Vagina (tissue), 2 donors: ENCODE results near the gene ERC2. TPM values are rescaled to one million over a fixed set of nuclear protein-coding genes. Genes with fewer than 3 reads are reported as not detected.

Experiments
- DNase-seq, 2 donors: peaks; one replicate each; pipeline ENCODE4 v3.0.0-alpha.2; 2017; ENCODE audit errors: extremely low spot score in 2 of 2
- H3K27ac ChIP-seq: fragments of 200-600 bp; sonication (generic); one replicate; pipeline ENCODE4 v1.5.1; 2019
- H3K27me3 ChIP-seq: fragments of 200-600 bp; sonication (generic); one replicate; pipeline ENCODE4 v1.5.1; 2019
- H3K36me3 ChIP-seq, 2 donors: fragments of 200-600 bp; sonication (generic); one replicate each; pipeline ENCODE4 v1.5.1; 2017 to 2019
- H3K4me1 ChIP-seq: fragments of 200-600 bp; sonication (generic); one replicate; pipeline ENCODE4 v1.5.1; 2019
- H3K4me3 ChIP-seq, 2 donors: fragments of 200-600 bp; sonication (generic); 1 replicate in 1 of 2; 2 replicates in 1 of 2; pipeline ENCODE4 v1.5.1; 2016 to 2019
- H3K9me3 ChIP-seq: fragments of 200-600 bp; sonication (generic); one replicate; pipeline ENCODE4 v1.5.1; 2019
- CTCF ChIP-seq, 3 experiments: fragments of 450-650 bp in 2 of 3; fragments of 200-600 bp in 1 of 3; sonication (generic) in 1 of 3; IDR thresholded peaks; one replicate each; pipeline ENCODE4 v1.5.1; 2017 to 2019; ENCODE audit warnings: antibody characterized with exemption in 3 of 3, mild to moderate bottlenecking in 2 of 3, moderate library complexity in 2 of 3
- POLR2A ChIP-seq, 2 donors: fragments of 450-650 bp; IDR thresholded peaks; one replicate each; pipeline ENCODE4 v1.6.1; 2017; ENCODE audit warnings: antibody characterized with exemption in 2 of 2, mild to moderate bottlenecking in 2 of 2, moderate library complexity in 2 of 2
- POLR2AphosphoS5 ChIP-seq, 2 donors: sonication (generic); formaldehyde crosslinking; IDR thresholded peaks; one replicate each; pipeline ENCODE4 v1.9.0; 2017; ENCODE audit warnings: antibody characterized with exemption in 2 of 2, mild to moderate bottlenecking in 2 of 2, low read depth in 1 of 2; ENCODE audit not compliant: insufficient read depth in 1 of 2
- intact Hi-C: fragments of 100-400 bp; cut with DNase I; formaldehyde crosslinking; loops from one replicate; pipeline ENCODE4 v1.15.1; 2023
- total RNA-seq: library from RNA; depleted of rRNA; stranded (reverse); fragments of >200 nt; gene quantifications from one replicate; pipeline ENCODE4 v1.2.3, GENCODE V29; 2016

ERC2 gene
- total RNA-seq, 1 donor from 2014 or later, result 1.2 TPM

GRCh38 chr3:56459104-56459496 is 9.2 kb downstream of the ERC2 start:
- Histone ChIP-seq H3K27ac (no peak overlapping the region), H3K9me3 (no peaks in the 10 kb centered on the region), H3K4me1 (no peaks in the 10 kb centered on the region), H3K36me3 (no peaks in the 10 kb centered on the region), H3K27me3 (no peaks in the 10 kb centered on the region), H3K4me3 (no peak overlapping the region)
- no peak for DNase-seq
- intact Hi-C loops, result no loop called here
- TF ChIP-seq POLR2AphosphoS5 (IDR thresholded peaks at IDR 0.05; ENCODE audit: insufficient read depth in 1 of 2, low read depth in 1 of 2) (no peak), POLR2A (IDR thresholded peaks at IDR 0.05) (no peak), CTCF (IDR thresholded peaks at IDR 0.05) (no peak)

- Histone ChIP-seq H3K4me1 (no peaks in the 10 kb centered on the region), H3K9me3 (no peaks in the 10 kb centered on the region), H3K27ac (no peak overlapping the region), H3K27me3 (no peaks in the 10 kb centered on the region), H3K36me3 (no peaks in the 10 kb centered on the region), H3K4me3 (no peak overlapping the region)
- intact Hi-C loops, result no loop called here
- no peak for DNase-seq
- TF ChIP-seq CTCF (IDR thresholded peaks at IDR 0.05), result no peak
- no peak for TF ChIP-seq POLR2A (IDR thresholded peaks at IDR 0.05)
These were observed 9.7 kb downstream of the ERC2 start for GRCh38 chr3:56458496-56459103.

GRCh38 chr3:56456117-56456516 is 12.2 kb downstream of the ERC2 start:
- Histone ChIP-seq H3K4me3 (no peak overlapping the region), H3K27me3 (no peaks in the 10 kb centered on the region), H3K27ac (no peak overlapping the region), H3K9me3 (no peaks in the 10 kb centered on the region), H3K4me1 (no peaks in the 10 kb centered on the region), H3K36me3 (no peaks in the 10 kb centered on the region)
- DNase-seq, result no peak
- no peak for TF ChIP-seq POLR2AphosphoS5 (IDR thresholded peaks at IDR 0.05; ENCODE audit: insufficient read depth in 1 of 2, low read depth in 1 of 2)
- no peak for TF ChIP-seq CTCF (IDR thresholded peaks at IDR 0.05)
- TF ChIP-seq POLR2A (IDR thresholded peaks at IDR 0.05), result no peak
- intact Hi-C loops, result no loop called here

GRCh38 chr3:56453011-56453410 is 15.3 kb downstream of the ERC2 start:
- H3K27me3 ChIP-seq, result no peaks in the 10 kb centered on the region
- no peak overlapping the region for H3K27ac ChIP-seq
- intact Hi-C loops, result no loop called here
- H3K4me3 ChIP-seq, result no peak overlapping the region
- no peaks in the 10 kb centered on the region for H3K36me3 ChIP-seq
- H3K4me1 ChIP-seq, result no peaks in the 10 kb centered on the region
- no peaks in the 10 kb centered on the region for H3K9me3 ChIP-seq
- DNase-seq, result no peak
- no peak for TF ChIP-seq POLR2AphosphoS5 (IDR thresholded peaks at IDR 0.05; ENCODE audit: insufficient read depth in 1 of 2, low read depth in 1 of 2)
- no peak for TF ChIP-seq POLR2A (IDR thresholded peaks at IDR 0.05)
- no peak for TF ChIP-seq CTCF (IDR thresholded peaks at IDR 0.05)

GRCh38 chr3:56452085-56452484 is 16.2 kb downstream of the ERC2 start:
- H3K27ac ChIP-seq, result no peak overlapping the region
- no peak for DNase-seq
- H3K4me1 ChIP-seq, result no peaks in the 10 kb centered on the region
- TF ChIP-seq CTCF (IDR thresholded peaks at IDR 0.05) (no peak), POLR2A (IDR thresholded peaks at IDR 0.05) (no peak), POLR2AphosphoS5 (IDR thresholded peaks at IDR 0.05; ENCODE audit: insufficient read depth in 1 of 2, low read depth in 1 of 2) (no peak)
- intact Hi-C loops, result no loop called here
- H3K27me3 ChIP-seq, result no peaks in the 10 kb centered on the region
- no peaks in the 10 kb centered on the region for H3K9me3 ChIP-seq
- H3K4me3 ChIP-seq, result no peak overlapping the region
- no peaks in the 10 kb centered on the region for H3K36me3 ChIP-seq
